HCT116 (cell line): ENCODE results near the gene ARNT2.

ENCODE experiments used
- CEBPB ChIP-seq: IDR thresholded peaks from 2 replicates; pipeline ENCODE4 v1.6.1; 2012; ENCODE audit warnings: low read depth
- CTCF ChIP-seq, 3 experiments: fragments of 200-600 bp in 1 of 3; sonication (generic) in 1 of 3; IDR thresholded peaks in 2 of 3; conservative IDR thresholded peaks in 1 of 3; 2 replicates each; pipeline ENCODE4 v1.5.1; 2012 to 2017; ENCODE audit warnings: low read depth in 2 of 3, low read length in 2 of 3, antibody characterized with exemption in 1 of 3, borderline replicate concordance in 1 of 3, control low read depth in 1 of 3, mild to moderate bottlenecking in 1 of 3, mixed read lengths in 1 of 3, mixed run types in 1 of 3, moderate library complexity in 1 of 3; ENCODE audit not compliant: insufficient read depth in 1 of 3
- EZH2phosphoT487 ChIP-seq: fragments of 200-600 bp; IDR thresholded peaks from 2 replicates; pipeline ENCODE4 v1.6.1; 2018; ENCODE audit warnings: antibody characterized with exemption, borderline replicate concordance
- JUND ChIP-seq: IDR thresholded peaks from 2 replicates; pipeline ENCODE4 v1.6.1; 2012
- MAX ChIP-seq: IDR thresholded peaks from 2 replicates; pipeline ENCODE4 v1.6.1; 2012
- POLR2A ChIP-seq: IDR thresholded peaks from 2 replicates; pipeline ENCODE4 v1.7.0; 2011; ENCODE audit warnings: borderline replicate concordance; ENCODE audit not compliant: insufficient read depth, insufficient read length; ENCODE audit errors: extremely low read depth
- POLR2AphosphoS5 ChIP-seq: IDR thresholded peaks from 2 replicates; pipeline ENCODE4 v1.6.1; 2011; ENCODE audit warnings: mild to moderate bottlenecking, low read depth, low read length, moderate library complexity
- REST ChIP-seq: IDR thresholded peaks from 2 replicates; pipeline ENCODE4 v1.6.1; 2012; ENCODE audit warnings: low read depth
- TCF7L2 ChIP-seq: IDR thresholded peaks from 2 replicates; pipeline ENCODE4 v1.7.0; 2011; ENCODE audit warnings: borderline replicate concordance, inconsistent platforms; ENCODE audit not compliant: insufficient read depth, insufficient read length; ENCODE audit errors: extremely low read depth
- ZNF274 ChIP-seq: fragments of 200-500 bp; sonication (Bioruptor generic); IDR thresholded peaks from 2 replicates; pipeline ENCODE4 v1.6.1; 2014; ENCODE audit warnings: mild to moderate bottlenecking, low read depth, low read length, inconsistent platforms

- TF ChIP-seq REST (no peak), CTCF (IDR thresholded peaks at IDR 0.05 in 2 of 3, conservative IDR thresholded peaks at IDR 0.05 in 1 of 3; ENCODE audit: borderline replicate concordance in 1 of 3, insufficient read depth in 1 of 3, low read depth in 2 of 3, low read length in 2 of 3) (no peak), JUND (no peak), CEBPB (no peak), POLR2AphosphoS5 (no peak), POLR2A (no peak), EZH2phosphoT487 (no peak), TCF7L2 (no peak), MAX (no peak), ZNF274 (no peak)
These were observed 182.0 kb downstream of the ARNT2 start for GRCh38 chr15:80586161-80586560.
